Sigmoid colon (tissue), 7 donors: Measurements from ENCODE around the gene MMD. TPM values are rescaled to one million over a fixed set of nuclear protein-coding genes. Genes with fewer than 3 reads are reported as not detected.

Experiments
- DNase-seq: peaks from one replicate; pipeline ENCODE4 v3.0.0-alpha.2; 2019
- H3K27ac ChIP-seq, 4 donors: fragments of 200-600 bp; sonication (generic); one replicate each; pipeline ENCODE4 v1.5.1; 2016 to 2019; ENCODE audit warnings: mild to moderate bottlenecking in 1 of 4
- H3K27me3 ChIP-seq, 3 donors: fragments of 200-600 bp; sonication (generic); one replicate each; pipeline ENCODE4 v1.5.1; 2019; ENCODE audit warnings: mild to moderate bottlenecking in 1 of 3
- H3K36me3 ChIP-seq, 4 donors: fragments of 200-600 bp; sonication (generic); one replicate each; pipeline ENCODE4 v1.5.1; 2016 to 2019
- H3K4me1 ChIP-seq, 4 donors: fragments of 200-600 bp; sonication (generic); one replicate each; pipeline ENCODE4 v1.5.1; 2017 to 2019
- H3K4me3 ChIP-seq, 4 donors: fragments of 200-600 bp; sonication (generic); one replicate each; pipeline ENCODE4 v1.5.1; 2017 to 2019; ENCODE audit warnings: mild to moderate bottlenecking in 2 of 4, moderate library complexity in 1 of 4
- H3K9me3 ChIP-seq, 4 donors: fragments of 200-600 bp in 3 of 4; sonication (generic) in 3 of 4; one replicate each; pipeline versions ENCODE4 v1.5.1 to v1.6.1; 2013 to 2019
- CTCF ChIP-seq, 4 experiments: fragments of 450-650 bp in 3 of 4; fragments of 200-600 bp in 1 of 4; IDR thresholded peaks; one replicate each; pipeline ENCODE4 v1.5.1; 2016 to 2019; ENCODE audit warnings: antibody characterized with exemption in 4 of 4, mild to moderate bottlenecking in 3 of 4, moderate library complexity in 2 of 4
- EP300 ChIP-seq, 4 donors: sonication (generic); formaldehyde crosslinking; IDR thresholded peaks; one replicate each; pipeline ENCODE4 v1.6.1; 2017; ENCODE audit warnings: antibody characterized with exemption in 4 of 4
- POLR2A ChIP-seq, 2 donors: fragments of 450-650 bp; IDR thresholded peaks; one replicate each; pipeline ENCODE4 v1.6.1; 2016; ENCODE audit warnings: antibody characterized with exemption in 2 of 2, mild to moderate bottlenecking in 2 of 2, moderate library complexity in 2 of 2
- POLR2AphosphoS5 ChIP-seq, 4 donors: sonication (generic); formaldehyde crosslinking; IDR thresholded peaks; one replicate each; pipeline ENCODE4 v1.6.1; 2017; ENCODE audit warnings: antibody characterized with exemption in 4 of 4
- WGBS, 2 donors: extraction: QIAGEN DNeasy Blood & Tissue Kit; methylation state at CpG; one replicate each; pipeline ENCODE4 v1.1.7; 2013; 5-methylcytosine and 5-hydroxymethylcytosine counted together
- intact Hi-C: fragments of 100-400 bp; cut with DNase I; formaldehyde crosslinking; loops from one replicate; pipeline ENCODE4 v1.15.1; 2023
- polyA plus RNA-seq, 3 donors: library from polyadenylated mRNA; stranded (reverse); fragments of 200-250 nt; gene quantifications; one replicate each; pipeline ENCODE4 v1.2.3, GENCODE V29; 2013
- total RNA-seq, 4 donors: library from RNA; depleted of rRNA; stranded (reverse); fragments of >200 nt; gene quantifications; one replicate each; pipeline ENCODE4 v1.1.0, GENCODE V29; 2016
- donor health status: healthy with polysubstance abuse.
- donor health status: Bipolar disorder and iron deficiency.
- donor health status: healthy.

Gene MMD
- total and polyA plus RNA-seq, 7 donors = 12.0 to 51.3 (median 26.9) TPM

GRCh38 chr17:55395803-55396505, 25.7 kb downstream of the MMD start:
- H3K36me3 ChIP-seq = peaks cover 0 to 42% (median 3%) of the 10 kb centered on the region in 4 donors
- H3K27me3 ChIP-seq = no peaks in the 10 kb centered on the region
- intact Hi-C loops = no loop called here
- 89 to 96% methylated on average over 5 of the region's 5 CpGs for WGBS, 2 donors
- no peaks in the 10 kb centered on the region for H3K9me3 ChIP-seq
- H3K27ac ChIP-seq = no peak overlapping the region
- H3K4me3 ChIP-seq = no peak overlapping the region
- TF ChIP-seq EP300 (IDR thresholded peaks at IDR 0.05) (no peak), CTCF (IDR thresholded peaks at IDR 0.05) (no peak), POLR2A (IDR thresholded peaks at IDR 0.05) (no peak), POLR2AphosphoS5 (IDR thresholded peaks at IDR 0.05) (no peak)
- DNase-seq = no peak
- peaks cover 0 to 19% (median 5%) of the 10 kb centered on the region in 4 donors for H3K4me1 ChIP-seq

GRCh38 chr17:55394357-55395021, 27.1 kb downstream of the MMD start:
- peak overlapping the region; percentile 24 to 52 (median 42) for H3K27ac ChIP-seq
- H3K27me3 ChIP-seq = no peaks in the 10 kb centered on the region
- 19 to 63% methylated on average over 6 of the region's 6 CpGs for WGBS, 2 donors

GRCh38 chr17:55391764-55392467, 29.7 kb downstream of the MMD start:
- Histone ChIP-seq H3K4me1 (peaks cover 0 to 19% (median 5%) of the 10 kb centered on the region in 4 donors), H3K27ac (no peak overlapping the region), H3K36me3 (peaks cover 0 to 13% (median 0%) of the 10 kb centered on the region in 4 donors), H3K4me3 (no peak overlapping the region), H3K9me3 (no peaks in the 10 kb centered on the region), H3K27me3 (no peaks in the 10 kb centered on the region)
- TF ChIP-seq CTCF (IDR thresholded peaks at IDR 0.05) (no peak), POLR2AphosphoS5 (IDR thresholded peaks at IDR 0.05) (no peak), EP300 (IDR thresholded peaks at IDR 0.05) (no peak), POLR2A (IDR thresholded peaks at IDR 0.05) (no peak)
- no peak for DNase-seq
- intact Hi-C loops = loop anchor here (2.0 kb wide), 1 partner anchor 15 kb away; no protein-coding TSS in a partner anchor
- WGBS, 2 donors = 93 to 97% methylated on average over 3 of the region's 3 CpGs

More at GRCh38 chr17:55394357-55395021, 27.1 kb downstream of the MMD start:
- Histone ChIP-seq H3K36me3 (peaks cover 0 to 27% (median 1%) of the 10 kb centered on the region in 4 donors), H3K4me1 (peaks cover 0 to 19% (median 5%) of the 10 kb centered on the region in 4 donors), H3K9me3 (no peaks in the 10 kb centered on the region), H3K4me3 (no peak overlapping the region)
- intact Hi-C loops = no loop called here
- TF ChIP-seq POLR2A (IDR thresholded peaks at IDR 0.05) (no peak), CTCF (IDR thresholded peaks at IDR 0.05) (no peak), EP300 (IDR thresholded peaks at IDR 0.05) (no peak), POLR2AphosphoS5 (IDR thresholded peaks at IDR 0.05) (no peak)
- DNase-seq = no peak

GRCh38 chr17:55391244-55391757, 30.3 kb downstream of the MMD start:
- Histone ChIP-seq H3K4me3 (no peak overlapping the region), H3K27me3 (no peaks in the 10 kb centered on the region), H3K36me3 (peaks cover 0 to 13% (median 0%) of the 10 kb centered on the region in 4 donors), H3K9me3 (no peaks in the 10 kb centered on the region), H3K4me1 (peaks cover 0 to 19% (median 5%) of the 10 kb centered on the region in 4 donors), H3K27ac (no peak overlapping the region)
- DNase-seq = no peak
- no peak for TF ChIP-seq POLR2AphosphoS5 (IDR thresholded peaks at IDR 0.05)
- TF ChIP-seq EP300 (IDR thresholded peaks at IDR 0.05) = no peak
- no peak for TF ChIP-seq POLR2A (IDR thresholded peaks at IDR 0.05)
- no peak for TF ChIP-seq CTCF (IDR thresholded peaks at IDR 0.05)
- WGBS, 2 donors = 96 to 98% methylated on average over 4 of the region's 4 CpGs
- intact Hi-C loops = no loop called here
